OCI-M1 (cell line): ENCODE data around the gene FRMPD1.
A peak's percentile ranks its signal among the peaks of the same experiment; 100 is the strongest.
"Not testable (repeated sequence)": the region's sequence is repeated elsewhere in the genome, so short reads cannot be mapped to it uniquely, and the experiment has no call there.

ENCODE experiments used
- DNase-seq: peaks from one replicate; lab custom pipeline; 2025; lab: John Stamatoyannopoulos, UW

FRMPD1 gene

DNA sequence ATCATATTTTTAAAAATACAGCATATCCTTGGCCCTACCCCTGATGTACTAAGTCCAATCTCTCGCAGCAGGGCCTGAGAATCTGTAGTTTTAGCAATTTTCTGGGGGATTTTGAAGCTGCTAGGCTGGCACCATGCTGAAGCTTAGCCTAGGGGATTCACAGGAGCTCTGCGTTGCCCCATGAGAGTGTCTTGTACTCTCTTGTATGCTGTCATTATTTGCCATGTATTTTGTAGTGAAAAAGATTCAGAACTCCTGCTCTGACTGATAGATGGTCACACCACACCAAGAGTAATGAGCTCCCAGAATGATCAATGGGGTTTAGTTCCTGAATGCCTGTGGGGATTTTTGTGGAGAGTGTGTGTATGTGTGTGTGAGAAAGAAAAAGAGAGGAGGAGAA is 82.2 kb downstream of the FRMPD1 start:
- DNase-seq, result no peak

DNA sequence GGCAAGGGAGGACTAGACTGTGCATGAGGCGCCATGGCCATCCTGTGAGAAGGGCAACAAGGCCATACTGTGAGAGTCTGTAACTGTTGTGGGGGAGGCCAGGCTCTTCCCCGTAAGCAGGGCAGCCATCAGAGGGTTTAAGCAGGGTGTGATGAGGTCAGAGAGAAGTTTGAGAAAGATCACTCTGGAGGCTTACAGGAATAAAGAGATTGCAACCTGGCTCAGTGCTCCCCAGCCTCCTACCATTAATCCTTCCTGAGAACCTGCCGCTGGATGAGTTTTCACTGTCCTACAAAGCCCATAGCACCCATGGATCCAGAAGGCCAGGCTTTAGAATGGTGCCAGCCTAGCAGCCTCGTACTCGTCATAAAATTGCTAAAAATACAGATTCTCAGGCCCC is 88.5 kb downstream of the FRMPD1 start:
- no peak for DNase-seq

- no peak for DNase-seq
Observed at GRCh38 chr9:37740128-37740527, 89.4 kb downstream of the FRMPD1 start.

GRCh38 chr9:37740631-37741328 is 90.0 kb downstream of the FRMPD1 start:
- DNase-seq, result no peak

- DNase-seq, result no peak
Observed at GRCh38 chr9:37745970-37746369, 95.2 kb downstream of the FRMPD1 start.

DNA sequence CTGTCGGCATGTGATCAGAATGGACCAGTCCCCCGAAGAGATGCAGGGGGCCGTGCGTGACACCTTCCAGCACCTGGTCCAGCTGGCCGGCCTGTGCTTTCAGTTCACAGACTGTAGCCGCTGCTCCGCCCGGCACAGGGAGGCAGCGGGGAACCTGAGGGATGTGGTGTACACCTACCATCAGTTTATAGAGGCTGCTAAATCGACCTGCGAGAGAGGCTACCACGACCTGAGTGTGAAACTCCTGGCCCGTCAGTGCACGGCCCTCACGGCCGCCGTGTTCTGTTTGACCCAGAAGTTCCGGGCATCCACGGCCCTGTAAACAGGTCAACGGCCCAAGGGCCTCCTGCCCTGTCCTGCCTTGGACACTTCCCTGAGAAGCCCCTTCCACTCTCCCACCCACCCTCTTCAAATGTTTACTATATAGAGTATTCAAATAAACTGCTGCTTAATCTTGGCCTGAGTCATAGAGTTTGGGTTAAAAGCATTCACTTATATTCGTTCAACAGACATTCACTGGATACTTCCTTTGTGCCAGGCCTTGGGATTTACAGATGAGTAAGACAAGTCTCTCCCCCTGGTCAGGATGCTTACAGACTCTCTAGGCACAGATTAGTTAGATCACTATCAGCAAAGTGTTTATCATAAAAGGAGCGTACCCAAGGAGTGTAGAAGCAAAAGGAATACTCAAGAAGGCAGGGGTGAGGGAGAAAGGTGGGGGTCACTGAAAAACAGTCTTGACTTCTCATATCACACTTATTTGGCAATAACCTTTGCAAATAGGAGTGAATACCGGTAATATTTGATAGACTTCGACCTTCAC is 95.9 kb downstream of the FRMPD1 start:
- DNase-seq, result no peak

- DNase-seq, result peak; percentile 80
Observed at GRCh38 chr9:37747271-37747753, 96.6 kb downstream of the FRMPD1 start.

- no peak for DNase-seq
Observed at GRCh38 chr9:37749129-37749528, 98.4 kb downstream of the FRMPD1 start.

DNA sequence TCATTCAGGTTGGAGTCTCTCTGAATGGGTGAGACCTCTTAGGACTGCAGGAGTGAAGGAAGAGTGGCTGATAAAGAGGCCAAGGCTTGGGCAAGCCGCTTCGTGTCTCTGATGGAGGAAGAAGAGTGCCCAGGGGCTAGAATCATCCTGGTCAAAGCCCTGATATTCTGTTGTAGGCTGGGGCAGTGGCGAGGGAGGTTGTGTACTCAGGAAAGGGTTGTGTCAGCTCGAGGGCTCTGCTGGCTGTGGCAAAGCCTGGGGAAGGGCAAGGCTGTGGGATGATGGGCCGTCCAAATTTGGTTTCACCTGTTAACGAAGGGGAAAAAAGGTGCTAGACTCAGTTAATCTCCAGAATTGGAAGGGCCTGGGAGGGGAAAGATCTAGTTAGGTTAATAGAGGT is 100.4 kb downstream of the FRMPD1 start:
- DNase-seq, result no peak

GRCh38 chr9:37751704-37752103 is 101.0 kb downstream of the FRMPD1 start:
- DNase-seq, result not testable (repeated sequence)

- DNase-seq, result not testable (repeated sequence)
Observed at GRCh38 chr9:37752112-37752511, 101.4 kb downstream of the FRMPD1 start.

DNA sequence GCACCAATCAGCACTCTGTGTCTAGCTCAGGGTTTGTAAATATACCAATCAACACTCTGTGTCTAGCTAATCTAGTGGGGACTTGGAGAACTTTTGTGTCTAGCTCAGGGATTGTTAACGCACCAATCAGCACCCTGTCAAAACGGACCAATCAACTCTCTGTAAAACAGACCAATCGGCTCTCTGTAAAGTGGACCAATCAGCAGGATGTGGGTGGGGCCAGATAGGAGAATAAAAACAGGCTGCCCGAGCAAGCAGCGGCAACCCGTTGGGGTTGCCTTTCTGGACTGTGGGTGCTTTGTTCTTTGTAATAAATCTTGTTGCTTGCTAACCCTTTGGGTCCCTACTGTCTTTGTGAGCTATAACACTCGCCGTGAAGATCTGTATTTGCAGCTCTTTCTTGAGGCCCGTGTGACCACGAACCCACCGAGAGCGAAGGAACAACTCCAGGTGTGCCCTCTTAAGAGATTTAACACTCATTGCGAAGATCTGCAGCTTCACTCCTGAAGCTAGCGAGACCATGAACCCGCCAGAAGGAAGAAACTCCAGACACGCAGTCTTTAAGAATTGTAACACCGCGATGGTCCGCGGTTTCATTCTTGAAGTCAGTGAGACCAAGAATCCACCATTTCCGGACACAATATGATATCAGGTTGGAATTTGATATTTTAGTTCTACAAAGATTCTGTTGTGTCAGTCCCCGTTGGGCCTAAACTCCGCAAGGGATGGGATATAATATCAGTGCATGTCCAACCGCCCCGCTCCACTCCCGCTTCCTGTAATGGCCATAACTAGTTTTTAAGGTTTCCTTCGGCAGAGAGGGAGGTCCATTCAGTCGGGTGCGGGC is 102.1 kb downstream of the FRMPD1 start:
- no peak for DNase-seq

- peak; percentile 81 for DNase-seq
Observed at GRCh38 chr9:37753489-37754190, 102.9 kb downstream of the FRMPD1 start, which contains the start of gene TRMT10B. Gene TRMT10B (plus strand): TSS chr9:37753805. CDS start chr9:37761932, 8,127 bp downstream.

DNA sequence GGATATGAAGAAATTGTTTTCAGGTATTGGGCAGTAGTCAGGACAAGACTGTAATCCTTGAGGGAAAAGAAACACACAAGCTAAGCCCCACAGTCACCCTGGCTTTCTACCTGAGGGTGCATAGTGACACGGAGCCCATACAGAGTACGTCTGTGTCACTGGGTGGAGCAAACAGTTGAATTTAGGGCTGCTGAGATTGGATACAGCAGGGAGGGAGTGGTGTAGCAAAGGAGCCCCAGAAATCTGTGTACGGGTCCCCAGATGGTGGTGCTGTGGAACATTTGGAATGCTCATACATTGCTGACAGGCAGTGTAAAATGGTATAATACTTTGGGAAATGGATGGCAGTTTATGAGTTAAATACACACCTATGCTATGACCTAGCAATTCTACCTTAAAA is 108.0 kb downstream of the FRMPD1 start:
- no peak for DNase-seq

GRCh38 chr9:37760416-37761161 is 109.8 kb downstream of the FRMPD1 start:
- no peak for DNase-seq

DNA sequence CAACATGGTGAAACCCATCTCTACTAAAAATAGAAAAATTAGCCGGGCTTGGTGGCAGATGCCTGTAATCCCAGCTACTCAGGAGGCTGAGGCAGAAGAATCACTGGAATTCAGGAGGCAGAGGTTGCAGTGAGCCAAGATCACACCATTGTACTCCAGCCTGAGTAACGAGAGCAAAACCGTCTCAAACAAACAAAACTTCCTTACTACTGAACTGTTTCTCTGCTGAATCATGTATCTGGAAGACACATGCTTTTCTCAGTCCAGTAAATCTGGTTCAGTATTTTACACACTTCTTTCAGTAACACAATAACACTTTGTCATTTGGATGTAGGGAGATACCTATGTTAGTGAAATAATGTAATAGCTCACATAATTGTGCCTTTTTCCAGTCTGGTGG is 110.8 kb downstream of the FRMPD1 start:
- DNase-seq, result no peak

DNA sequence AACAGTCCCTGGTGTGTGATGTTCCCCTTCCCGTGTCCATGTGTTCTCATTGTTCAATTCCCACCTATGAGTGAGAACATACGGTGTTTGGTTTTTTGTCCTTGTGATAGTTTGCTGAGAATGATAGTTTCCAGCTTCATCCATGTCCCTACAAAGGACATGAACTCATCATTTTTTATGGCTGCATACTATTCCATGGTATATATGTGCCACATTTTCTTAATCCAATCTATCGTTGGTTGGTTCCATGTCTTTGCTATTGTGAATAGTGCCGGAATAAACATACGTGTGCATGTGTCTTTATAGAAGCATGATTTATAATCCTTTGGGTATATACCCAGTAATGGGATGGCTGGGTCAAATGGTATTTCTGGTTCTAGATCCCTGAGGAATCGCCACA is 114.5 kb downstream of the FRMPD1 start:
- not testable (repeated sequence) for DNase-seq

- DNase-seq, result no peak
Observed at GRCh38 chr9:37769306-37769705, 118.6 kb downstream of the FRMPD1 start.

- DNase-seq, result no peak
Observed at GRCh38 chr9:37769995-37770394, 119.2 kb downstream of the FRMPD1 start.

- no peak for DNase-seq
Observed at GRCh38 chr9:37775216-37775919, 124.6 kb downstream of the FRMPD1 start.
